Keratinocyte (primary cell): Measurements from ENCODE around the gene MAMDC2. TPM values are rescaled to one million over a fixed set of nuclear protein-coding genes. Genes with fewer than 3 reads are reported as not detected.

Experiments used
- DNase-seq: peaks from one replicate; pipeline ENCODE4 v3.0.0-alpha.2; 2011; ENCODE audit warnings: low read depth, missing footprints, low spot score
- FAIRE-seq: peaks from 2 replicates; lab custom pipeline; 2011; peaks lifted over from hg19 to GRCh38; lab: Jason Lieb, UNC
- H2AFZ ChIP-seq: 2 replicates; pipeline ENCODE4 v1.6.0; 2012; ENCODE audit warnings: low read length, control low read depth, inconsistent platforms; ENCODE audit not compliant: control insufficient read depth
- H3K27ac ChIP-seq: 2 replicates; pipeline ENCODE4 v1.5.1; 2011; ENCODE audit warnings: low read length; ENCODE audit not compliant: control insufficient read depth, insufficient read depth
- H3K27me3 ChIP-seq: 3 replicates; pipeline ENCODE4 v1.6.0; 2011; ENCODE audit warnings: low read length; ENCODE audit not compliant: control insufficient read depth, insufficient read depth; ENCODE audit errors: extremely low read depth
- H3K36me3 ChIP-seq, 2 experiments: 2 replicates in 1 of 2; 3 replicates in 1 of 2; pipeline ENCODE4 v1.5.1; 2011; ENCODE audit warnings: low read length in 2 of 2, mild to moderate bottlenecking in 1 of 2; ENCODE audit not compliant: control insufficient read depth in 2 of 2, insufficient read depth in 2 of 2; ENCODE audit errors: extremely low read depth in 1 of 2
- H3K4me1 ChIP-seq: 3 replicates; pipeline ENCODE4 v1.5.1; 2011; ENCODE audit warnings: low read length; ENCODE audit not compliant: control insufficient read depth, insufficient read depth; ENCODE audit errors: extremely low read depth
- H3K4me2 ChIP-seq: 3 replicates; pipeline ENCODE4 v1.6.0; 2011; ENCODE audit warnings: low read depth, low read length; ENCODE audit not compliant: control insufficient read depth, insufficient read depth; ENCODE audit errors: extremely low read depth
- H3K4me3 ChIP-seq, 3 experiments: fragments of 200-600 bp in 1 of 3; sonication (generic) in 1 of 3; 2 replicates in 2 of 3; 3 replicates in 1 of 3; pipeline ENCODE4 v1.5.1; 2011 to 2016; ENCODE audit warnings: low read length in 3 of 3, mild to moderate bottlenecking in 3 of 3, control low read depth in 2 of 3, inconsistent platforms in 1 of 3, low read depth in 1 of 3, mixed read lengths in 1 of 3, mixed run types in 1 of 3, moderate library complexity in 1 of 3; ENCODE audit not compliant: control insufficient read depth in 2 of 3, insufficient read depth in 2 of 3; ENCODE audit errors: extremely low read depth in 1 of 3
- H3K79me2 ChIP-seq: 2 replicates; pipeline ENCODE4 v1.6.0; 2012; ENCODE audit warnings: low read length; ENCODE audit not compliant: control insufficient read depth, insufficient read depth
- H3K9ac ChIP-seq: 3 replicates; pipeline ENCODE4 v1.6.0; 2011; ENCODE audit warnings: low read length; ENCODE audit not compliant: control insufficient read depth, insufficient read depth; ENCODE audit errors: extremely low read depth
- H3K9me1 ChIP-seq: 3 replicates; pipeline ENCODE4 v1.6.0; 2011; ENCODE audit warnings: low read length; ENCODE audit not compliant: control insufficient read depth, insufficient read depth; ENCODE audit errors: extremely low read depth
- H3K9me3 ChIP-seq: 2 replicates; pipeline ENCODE4 v1.5.1; 2012; ENCODE audit warnings: low read depth, low read length; ENCODE audit not compliant: control insufficient read depth
- H4K20me1 ChIP-seq: 3 replicates; pipeline ENCODE4 v1.6.0; 2011; ENCODE audit warnings: low read length; ENCODE audit not compliant: control insufficient read depth, insufficient read depth; ENCODE audit errors: extremely low read depth
- CTCF ChIP-seq, 3 experiments: IDR thresholded peaks in 1 of 3; conservative IDR thresholded peaks in 1 of 3; optimal IDR thresholded peaks in 1 of 3; 2 replicates in 2 of 3; 3 replicates in 1 of 3; pipeline versions ENCODE3 to v1.5.1; 2011; ENCODE audit warnings: low read length in 3 of 3, mild to moderate bottlenecking in 3 of 3, moderate library complexity in 2 of 3, control low read depth in 1 of 3, inconsistent platforms in 1 of 3; ENCODE audit not compliant: insufficient read depth in 2 of 3; ENCODE audit errors: extremely low read depth in 1 of 3
- EZH2 ChIP-seq: IDR thresholded peaks from one replicate; pipeline ENCODE4 v1.6.1; 2012; ENCODE audit warnings: inconsistent platforms, mild to moderate bottlenecking, low read length, moderate library complexity
- dilution Hi-C: fragments of 300-500 bp; cut with MboI; formaldehyde crosslinking; loops from one replicate; pipeline ENCODE4 v1.7.0; 2020; ENCODE audit warnings: low sequenced_read_pairs; ENCODE audit not compliant: extremely low pct_ligation_motif_present
- polyA plus RNA-seq, 5 experiments: library from polyadenylated mRNA; depleted of rRNA in 3 of 5; stranded (reverse) in 3 of 5; stranded (forward) in 1 of 5; unstranded in 1 of 5; fragments of >200 nt; gene quantifications; 1 replicate in 1 of 5; 2 replicates in 3 of 5; 3 replicates in 1 of 5; pipeline versions ENCODE4 v1.2.1 to v1.2.3, GENCODE V29; 2011 to 2012; ENCODE audit warnings: missing spikeins in 2 of 5, low read depth in 1 of 5, low replicate concordance in 1 of 5

MAMDC2 gene
- polyA plus RNA-seq, 1 donor (not counting 4 experiments of a cell fraction or from before 2014, with no cell fraction given) = 4.2 TPM

GRCh38 chr9:70061776-70062175 lies 18.1 kb downstream of the MAMDC2 start:
- FAIRE-seq = no peak
- Histone ChIP-seq H3K9me1 (no peaks in the 10 kb centered on the region), H3K79me2 (no peaks in the 10 kb centered on the region), H3K4me2 (no peak overlapping the region), H3K36me3 (no peaks in the 10 kb centered on the region), H3K9ac (no peak overlapping the region), H3K27ac (no peak overlapping the region), H3K4me1 (peaks cover 12% of the 10 kb centered on the region), H3K4me3 (no peak overlapping the region), H3K9me3 (no peaks in the 10 kb centered on the region), H3K27me3 (no peaks in the 10 kb centered on the region), H4K20me1 (no peaks in the 10 kb centered on the region), H2AFZ (no peak overlapping the region)
- no peak for TF ChIP-seq EZH2
- DNase-seq = no peak
- dilution Hi-C loops = no loop called here

GRCh38 chr9:70064496-70064895 lies 20.8 kb downstream of the MAMDC2 start:
- TF ChIP-seq CTCF (optimal IDR thresholded peaks at IDR 0.05 in 1 of 3, IDR thresholded peaks at IDR 0.05 in 1 of 3, conservative IDR thresholded peaks at IDR 0.05 in 1 of 3; ENCODE audit: extremely low read depth in 1 of 3, insufficient read depth in 2 of 3, low read length in 3 of 3) = no peak
- TF ChIP-seq EZH2 = no peak
- H3K36me3 ChIP-seq = no peaks in the 10 kb centered on the region
- no peak overlapping the region for H3K4me2 ChIP-seq
- H2AFZ ChIP-seq = no peak overlapping the region
- no peak overlapping the region for H3K4me3 ChIP-seq
- FAIRE-seq (no peak), DNase-seq (no peak)
- H3K9ac ChIP-seq = no peak overlapping the region
- H3K79me2 ChIP-seq = no peaks in the 10 kb centered on the region
- dilution Hi-C loops = no loop called here
- H3K27me3 ChIP-seq = no peaks in the 10 kb centered on the region
- H4K20me1 ChIP-seq = no peaks in the 10 kb centered on the region
- no peak overlapping the region for H3K27ac ChIP-seq
- peaks cover 7% of the 10 kb centered on the region for H3K4me1 ChIP-seq
- no peaks in the 10 kb centered on the region for H3K9me1 ChIP-seq
- no peaks in the 10 kb centered on the region for H3K9me3 ChIP-seq

GRCh38 chr9:70065572-70065971 lies 21.9 kb downstream of the MAMDC2 start:
- H3K9ac ChIP-seq = no peak overlapping the region
- no peaks in the 10 kb centered on the region for H4K20me1 ChIP-seq
- DNase-seq = no peak
- H3K9me3 ChIP-seq = no peaks in the 10 kb centered on the region
- no peaks in the 10 kb centered on the region for H3K27me3 ChIP-seq
- FAIRE-seq = no peak
- dilution Hi-C loops = no loop called here
- H3K9me1 ChIP-seq = no peaks in the 10 kb centered on the region
- H2AFZ ChIP-seq = no peak overlapping the region
- no peak overlapping the region for H3K4me3 ChIP-seq
- no peaks in the 10 kb centered on the region for H3K79me2 ChIP-seq
- TF ChIP-seq CTCF (optimal IDR thresholded peaks at IDR 0.05 in 1 of 3, IDR thresholded peaks at IDR 0.05 in 1 of 3, conservative IDR thresholded peaks at IDR 0.05 in 1 of 3; ENCODE audit: extremely low read depth in 1 of 3, insufficient read depth in 2 of 3, low read length in 3 of 3) (no peak), EZH2 (no peak)
- no peaks in the 10 kb centered on the region for H3K36me3 ChIP-seq
- H3K4me1 ChIP-seq = peaks cover under 1% of the 10 kb centered on the region
- H3K4me2 ChIP-seq = no peak overlapping the region
- H3K27ac ChIP-seq = no peak overlapping the region
